RWPE2 (cell line): ENCODE results near the gene PHKG2.

Experiments used
- ATAC-seq: fragments of 200-7000 bp; cut with Tn5 transposase; 3 replicates; pipeline ENCODE4 v1.9.1; 2021; ENCODE audit warnings: low read depth
- DNase-seq: peaks from one replicate; pipeline ENCODE4 v3.0.0-alpha.2; 2020; ENCODE audit warnings: low spot score
- H3K27ac ChIP-seq: fragments of 450-650 bp; 2 replicates; pipeline ENCODE4 v1.5.1; 2017; ENCODE audit warnings: mild to moderate bottlenecking; ENCODE audit not compliant: poor library complexity, severe bottlenecking
- H3K27me3 ChIP-seq: fragments of 250-450 bp; sonication (Bioruptor Pico); 2 replicates; pipeline ENCODE4 v1.5.1; 2021; ENCODE audit warnings: mild to moderate bottlenecking, moderate library complexity; ENCODE audit not compliant: insufficient read depth, poor library complexity, severe bottlenecking
- H3K36me3 ChIP-seq: fragments of 250-450 bp; sonication (Bioruptor Pico); 2 replicates; pipeline ENCODE4 v1.5.1; 2020; ENCODE audit warnings: low read depth, mild to moderate bottlenecking, moderate library complexity
- H3K4me1 ChIP-seq: fragments of 250-450 bp; sonication (Bioruptor Pico); 2 replicates; pipeline ENCODE4 v1.5.1; 2021; ENCODE audit warnings: mild to moderate bottlenecking, moderate library complexity; ENCODE audit not compliant: insufficient read depth, poor library complexity, severe bottlenecking
- H3K4me3 ChIP-seq: fragments of 250-450 bp; sonication (Bioruptor Pico); 2 replicates; pipeline ENCODE4 v1.5.1; 2021; ENCODE audit warnings: mild to moderate bottlenecking, moderate library complexity; ENCODE audit not compliant: severe bottlenecking
- H3K9me3 ChIP-seq: fragments of 250-450 bp; sonication (Bioruptor Pico); 2 replicates; pipeline ENCODE4 v1.5.1; 2021; ENCODE audit warnings: mild to moderate bottlenecking, moderate library complexity; ENCODE audit not compliant: severe bottlenecking
- TF ChIP-seq, protein P1 (sequence below): fragments of 450-650 bp; IDR thresholded peaks from one replicate; pipeline ENCODE4 v1.5.1; 2017; ENCODE audit warnings: mild to moderate bottlenecking, moderate library complexity; ENCODE audit not compliant: poor library complexity, severe bottlenecking

The PHKG2 gene

DNA sequence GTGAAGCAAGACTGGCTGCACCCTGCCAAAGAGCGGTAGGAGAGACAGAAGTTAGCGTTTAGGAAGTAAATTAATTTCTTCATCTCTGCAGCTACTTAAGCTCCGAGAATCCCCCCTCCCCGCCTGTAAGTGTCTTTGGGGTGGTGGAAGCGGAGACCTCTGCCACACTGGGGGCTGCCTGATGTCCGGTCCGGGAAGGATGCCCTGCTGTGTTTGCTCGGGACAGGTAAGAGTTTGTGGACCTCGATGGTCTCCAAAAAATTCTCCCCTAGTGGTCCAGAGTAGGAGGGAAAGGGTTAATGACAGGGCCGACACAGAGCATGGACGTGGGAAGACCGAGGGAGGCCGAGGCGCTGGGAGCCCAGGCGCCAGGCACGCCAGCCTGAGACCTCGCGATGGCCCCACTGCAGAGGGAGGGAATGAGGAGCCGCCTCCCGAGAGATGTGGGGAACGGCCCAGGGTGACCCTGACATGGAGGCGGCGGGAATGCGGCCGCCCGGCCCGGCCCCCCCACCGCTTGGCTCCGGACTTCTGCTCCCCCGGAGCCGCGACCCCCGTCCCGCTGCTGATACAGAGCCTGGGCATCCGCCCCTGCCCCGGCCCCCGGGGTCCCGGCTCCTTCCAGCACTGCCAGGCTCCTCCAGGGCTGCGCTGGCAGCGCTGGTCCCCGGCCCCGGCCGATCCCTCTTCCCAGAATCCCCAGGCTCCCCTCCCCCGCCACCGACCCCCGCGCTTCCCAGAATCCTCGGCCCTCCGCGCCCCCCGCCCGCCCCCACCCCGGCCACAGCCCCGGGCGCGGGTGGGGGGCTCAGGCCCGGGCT lies 38.1 kb downstream of the PHKG2 start:
- Histone ChIP-seq H3K36me3 (peaks cover 20% of the 10 kb centered on the region), H3K27ac (peak overlapping the region; percentile 76), H3K9me3 (no peaks in the 10 kb centered on the region), H3K4me1 (peaks cover 9% of the 10 kb centered on the region), H3K27me3 (no peaks in the 10 kb centered on the region), H3K4me3 (peak overlapping the region; percentile 99)
- TF ChIP-seq, protein P1, sequence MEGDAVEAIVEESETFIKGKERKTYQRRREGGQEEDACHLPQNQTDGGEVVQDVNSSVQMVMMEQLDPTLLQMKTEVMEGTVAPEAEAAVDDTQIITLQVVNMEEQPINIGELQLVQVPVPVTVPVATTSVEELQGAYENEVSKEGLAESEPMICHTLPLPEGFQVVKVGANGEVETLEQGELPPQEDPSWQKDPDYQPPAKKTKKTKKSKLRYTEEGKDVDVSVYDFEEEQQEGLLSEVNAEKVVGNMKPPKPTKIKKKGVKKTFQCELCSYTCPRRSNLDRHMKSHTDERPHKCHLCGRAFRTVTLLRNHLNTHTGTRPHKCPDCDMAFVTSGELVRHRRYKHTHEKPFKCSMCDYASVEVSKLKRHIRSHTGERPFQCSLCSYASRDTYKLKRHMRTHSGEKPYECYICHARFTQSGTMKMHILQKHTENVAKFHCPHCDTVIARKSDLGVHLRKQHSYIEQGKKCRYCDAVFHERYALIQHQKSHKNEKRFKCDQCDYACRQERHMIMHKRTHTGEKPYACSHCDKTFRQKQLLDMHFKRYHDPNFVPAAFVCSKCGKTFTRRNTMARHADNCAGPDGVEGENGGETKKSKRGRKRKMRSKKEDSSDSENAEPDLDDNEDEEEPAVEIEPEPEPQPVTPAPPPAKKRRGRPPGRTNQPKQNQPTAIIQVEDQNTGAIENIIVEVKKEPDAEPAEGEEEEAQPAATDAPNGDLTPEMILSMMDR = no peak
- ATAC-seq = peak; percentile 80
- DNase-seq = peak; percentile 57

DNA sequence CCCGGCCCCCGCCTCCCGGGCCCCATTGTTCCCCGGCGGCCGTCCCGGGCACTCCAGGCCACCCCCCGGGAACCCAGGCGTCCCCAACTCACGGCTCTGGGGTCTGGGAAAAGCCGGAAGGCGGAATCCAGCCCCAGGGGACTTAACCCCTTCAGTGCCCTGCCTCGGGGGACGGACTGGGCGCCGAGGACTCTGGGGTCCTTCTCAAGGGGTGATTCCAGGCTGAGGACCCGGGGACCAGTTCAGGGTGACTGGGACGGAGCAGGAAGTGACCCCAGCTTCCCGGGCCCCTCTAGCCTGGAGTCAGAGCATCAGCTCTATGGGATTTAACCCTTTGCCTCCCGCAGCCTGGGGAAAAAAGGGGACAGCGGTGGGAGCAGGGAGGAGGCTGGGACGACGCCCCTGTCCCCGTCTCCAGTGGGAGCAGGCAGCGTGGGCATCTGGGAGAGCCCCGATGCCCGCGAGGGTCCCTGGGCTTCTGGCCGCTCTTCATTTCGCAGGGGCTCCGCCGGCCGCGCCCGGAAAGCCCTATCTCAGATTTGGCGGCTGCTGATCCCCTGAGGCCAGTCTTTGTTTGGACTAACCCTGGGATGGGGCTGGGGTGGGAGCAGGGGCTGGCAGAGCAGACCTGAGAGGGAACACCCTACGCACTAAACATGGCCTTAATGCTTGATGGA lies 38.8 kb downstream of the PHKG2 start, which contains the start of gene ZNF629:
Gene ZNF629 (minus strand): TSS at position 270 of the 677 bp plus-strand sequence. CDS start 2,723 bp downstream, outside the sequence.
- peaks cover 14% of the 10 kb centered on the region for H3K36me3 ChIP-seq
- no peaks in the 10 kb centered on the region for H3K9me3 ChIP-seq
- H3K27ac ChIP-seq = peak within 1 kb of the TSS; percentile 76
- H3K4me3 ChIP-seq = peak within 1 kb of the TSS; percentile 99
- H3K27me3 ChIP-seq = no peaks in the 10 kb centered on the region
- TF ChIP-seq, protein P1 = no peak
- peak; percentile 74 for DNase-seq
- H3K4me1 ChIP-seq = peaks cover 9% of the 10 kb centered on the region
- ATAC-seq = peak; percentile 73

DNA sequence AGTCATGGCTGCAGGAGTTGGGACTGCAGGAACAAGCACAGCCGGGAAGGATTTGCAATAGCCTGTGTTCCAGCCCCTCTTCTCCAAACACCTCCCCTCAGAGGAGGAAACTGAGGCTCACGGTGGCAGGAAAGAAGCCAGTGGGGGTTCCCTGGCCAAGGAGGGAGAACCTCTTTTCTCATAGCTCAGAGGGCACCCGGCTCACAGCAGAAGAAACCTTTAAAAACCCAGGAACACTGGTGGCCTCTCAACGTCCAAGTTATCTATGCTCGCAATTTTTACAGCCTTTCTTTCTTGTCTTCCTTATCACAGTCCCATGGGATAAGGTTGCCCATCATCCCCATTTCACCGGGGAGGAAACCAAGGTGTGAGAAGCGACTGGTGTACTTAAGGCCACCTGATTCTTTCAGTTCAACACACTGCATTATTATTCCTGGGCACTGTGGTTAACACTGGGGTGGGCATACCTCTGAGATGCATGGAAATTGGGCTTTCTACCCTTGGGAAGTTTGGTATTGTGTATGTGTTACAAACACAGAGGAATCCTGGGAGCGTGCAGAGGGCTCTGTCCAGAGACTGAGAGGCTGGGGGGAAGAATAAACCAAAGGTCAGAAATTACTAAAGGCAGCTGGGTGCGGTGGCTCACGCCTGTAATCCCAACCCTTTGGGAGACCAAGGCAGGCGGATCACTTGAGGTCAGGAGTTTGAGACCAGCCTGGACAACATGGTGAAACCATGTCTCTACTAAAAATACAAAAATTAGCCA lies 39.6 kb downstream of the PHKG2 start:
- H3K36me3 ChIP-seq = peaks cover 7% of the 10 kb centered on the region
- H3K27ac ChIP-seq = peak overlapping the region; percentile 76
- peak overlapping the region; percentile 99 for H3K4me3 ChIP-seq
- no peaks in the 10 kb centered on the region for H3K27me3 ChIP-seq
- ATAC-seq = no peak; the same call in 2 of the 3 replicates
- TF ChIP-seq, protein P1 = no peak
- H3K9me3 ChIP-seq = no peaks in the 10 kb centered on the region
- peaks cover 9% of the 10 kb centered on the region for H3K4me1 ChIP-seq
- no peak for DNase-seq

DNA sequence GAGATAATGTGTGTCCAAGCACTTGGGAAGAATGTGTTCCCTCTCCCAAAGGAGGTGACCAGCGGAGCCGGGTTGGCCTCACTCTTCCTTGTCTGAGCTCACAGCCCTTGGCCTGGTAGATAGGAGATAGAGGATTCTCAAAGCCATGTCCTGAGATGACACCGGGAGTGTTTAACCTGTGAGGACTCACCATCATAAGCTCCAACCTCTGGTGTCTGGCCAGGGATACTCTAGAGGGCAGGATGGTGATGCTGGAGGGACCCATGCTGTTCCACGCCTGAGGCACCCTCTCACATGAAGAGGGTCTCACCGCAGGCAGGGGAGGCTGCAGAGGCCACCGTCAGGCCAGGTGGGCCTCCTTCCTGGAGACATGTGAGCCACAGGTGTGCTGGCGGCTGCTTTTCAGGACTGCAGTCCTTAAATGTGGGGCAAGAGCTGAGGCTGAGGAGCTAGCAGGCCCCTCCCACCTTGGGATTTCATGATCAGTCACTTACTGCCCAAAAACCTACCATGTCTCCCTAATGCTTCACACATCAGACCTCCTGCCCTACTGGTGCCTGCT lies 45.4 kb downstream of the PHKG2 start:
- ATAC-seq (no peak), DNase-seq (peak; percentile 60)
- no peaks in the 10 kb centered on the region for H3K9me3 ChIP-seq
- H3K27ac ChIP-seq = no peak overlapping the region
- H3K4me3 ChIP-seq = no peak overlapping the region
- H3K27me3 ChIP-seq = no peaks in the 10 kb centered on the region
- H3K4me1 ChIP-seq = no peaks in the 10 kb centered on the region
- TF ChIP-seq, protein P1 = no peak
- H3K36me3 ChIP-seq = no peaks in the 10 kb centered on the region
